C1 segment of cervical spinal cord (tissue), 14 donors: ENCODE data around the gene LTBP1.

ENCODE experiments used
- DNase-seq, 14 donors: peaks; one replicate each; lab custom pipeline; 2025; lab: John Stamatoyannopoulos, UW

The LTBP1 gene

GRCh38 chr2:33307659-33308270, 361.0 kb downstream of the LTBP1 start:
- no peak for DNase-seq

DNA sequence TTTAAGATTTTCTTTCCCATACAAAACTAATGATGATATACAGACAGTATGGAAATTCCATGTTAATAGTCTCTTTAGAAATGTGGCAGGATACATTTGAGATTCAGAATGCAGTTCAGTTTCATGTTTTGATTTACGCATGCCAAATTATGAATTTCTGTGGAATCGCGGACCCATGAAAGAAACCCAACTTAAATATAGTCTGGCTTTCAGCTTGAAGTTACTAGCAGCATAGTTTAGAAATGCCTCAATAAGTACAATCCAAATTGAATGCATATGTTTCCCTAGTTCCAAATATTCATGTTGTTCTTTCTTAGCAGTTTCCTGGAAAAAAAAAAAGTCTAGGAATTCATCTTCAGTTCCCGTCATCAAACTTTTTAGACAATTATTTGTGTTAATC, 365.6 kb downstream of the LTBP1 start:
- no peak for DNase-seq

DNA sequence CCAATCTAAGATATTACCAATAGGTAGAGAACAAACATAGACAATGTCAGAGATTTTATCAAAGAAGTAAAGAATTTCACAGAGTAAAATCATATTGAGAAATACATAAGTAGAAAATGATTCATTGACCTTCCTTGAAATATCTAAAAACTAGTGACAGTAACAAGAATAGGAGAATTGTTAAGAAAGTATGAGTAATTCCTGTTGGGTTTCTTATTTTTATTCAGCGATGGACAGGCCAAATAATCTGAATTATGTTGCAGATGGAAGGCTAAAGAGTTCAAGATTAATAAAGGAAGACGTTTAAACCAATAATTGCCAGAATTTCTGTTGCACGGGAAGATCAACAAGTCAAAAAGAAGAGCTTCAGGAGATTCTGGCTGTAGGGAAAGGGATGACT, 366.3 kb downstream of the LTBP1 start:
- DNase-seq = no peak

DNA sequence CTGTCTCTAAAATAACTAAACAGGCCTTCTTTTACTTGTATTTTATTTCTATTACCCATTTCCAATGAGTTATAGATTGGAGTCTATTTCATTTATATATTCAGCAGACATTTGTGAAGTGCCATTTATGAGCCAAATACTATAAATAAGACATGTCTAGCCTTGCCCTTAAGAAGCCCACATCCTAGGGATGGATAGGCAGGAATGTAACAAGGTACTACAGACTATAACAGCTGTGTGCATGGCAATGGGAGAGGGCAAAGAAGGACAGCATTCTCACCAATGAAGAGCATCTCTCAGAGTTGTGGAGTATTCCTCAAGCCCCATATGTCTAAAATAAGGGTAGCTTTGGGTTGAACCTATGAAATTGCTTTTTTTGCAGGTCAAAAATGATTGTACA, 367.8 kb downstream of the LTBP1 start:
- no peak for DNase-seq

DNA sequence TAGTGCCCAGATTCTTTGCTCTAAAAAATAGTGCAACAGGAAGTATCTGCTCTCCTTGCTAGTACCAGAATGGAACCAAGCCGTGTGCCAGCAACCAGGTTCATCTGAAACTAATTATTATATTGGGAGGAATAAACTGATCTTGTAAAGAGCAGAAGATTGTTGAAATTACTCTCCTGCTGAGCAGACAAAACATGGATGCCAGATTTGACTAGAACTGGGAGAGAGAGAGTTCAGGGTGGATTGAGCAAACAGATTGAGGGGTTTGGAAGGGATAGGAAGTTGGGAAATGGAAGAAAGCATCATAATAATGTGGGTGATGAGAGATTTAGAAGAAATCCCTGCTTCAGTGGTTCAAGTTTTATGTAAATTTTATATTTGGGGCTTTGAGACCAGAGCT, 369.6 kb downstream of the LTBP1 start:
- no peak for DNase-seq

DNA sequence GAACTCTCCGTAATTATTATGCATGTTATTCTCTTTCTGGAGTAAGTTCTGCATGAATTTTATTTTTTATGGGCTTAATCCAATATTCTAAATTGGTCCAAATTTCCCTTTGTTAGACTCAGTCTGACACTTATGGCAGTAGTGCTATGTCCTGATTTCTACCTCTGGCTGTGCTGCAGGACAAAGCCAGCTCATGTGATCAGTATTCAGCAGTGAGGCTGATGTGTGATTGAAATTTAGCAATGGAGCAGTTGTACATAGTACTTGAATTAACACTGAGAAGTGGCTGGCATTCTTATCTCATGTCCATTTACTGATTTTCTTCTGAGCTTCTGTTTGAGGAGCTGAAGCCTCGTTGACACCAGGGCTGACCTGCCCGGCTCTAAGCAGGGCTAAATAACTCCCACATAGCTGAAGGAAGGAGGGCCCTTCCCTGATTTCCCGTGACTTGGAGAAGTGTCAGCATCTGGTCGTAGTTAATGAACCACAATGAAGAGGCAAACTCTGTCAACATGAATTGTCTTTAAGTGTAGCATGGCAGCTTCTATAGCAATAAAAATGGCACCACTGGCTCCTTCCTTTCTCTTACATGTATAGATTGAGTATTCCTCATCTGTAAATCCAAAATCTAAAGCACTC, 370.7 kb downstream of the LTBP1 start:
- DNase-seq = no peak

GRCh38 chr2:33318456-33318855, 371.7 kb downstream of the LTBP1 start:
- no peak for DNase-seq

- no peak for DNase-seq
These were observed 373.8 kb downstream of the LTBP1 start for GRCh38 chr2:33320573-33320972.

- DNase-seq = no peak
These were observed 374.6 kb downstream of the LTBP1 start for GRCh38 chr2:33321236-33321771.

DNA sequence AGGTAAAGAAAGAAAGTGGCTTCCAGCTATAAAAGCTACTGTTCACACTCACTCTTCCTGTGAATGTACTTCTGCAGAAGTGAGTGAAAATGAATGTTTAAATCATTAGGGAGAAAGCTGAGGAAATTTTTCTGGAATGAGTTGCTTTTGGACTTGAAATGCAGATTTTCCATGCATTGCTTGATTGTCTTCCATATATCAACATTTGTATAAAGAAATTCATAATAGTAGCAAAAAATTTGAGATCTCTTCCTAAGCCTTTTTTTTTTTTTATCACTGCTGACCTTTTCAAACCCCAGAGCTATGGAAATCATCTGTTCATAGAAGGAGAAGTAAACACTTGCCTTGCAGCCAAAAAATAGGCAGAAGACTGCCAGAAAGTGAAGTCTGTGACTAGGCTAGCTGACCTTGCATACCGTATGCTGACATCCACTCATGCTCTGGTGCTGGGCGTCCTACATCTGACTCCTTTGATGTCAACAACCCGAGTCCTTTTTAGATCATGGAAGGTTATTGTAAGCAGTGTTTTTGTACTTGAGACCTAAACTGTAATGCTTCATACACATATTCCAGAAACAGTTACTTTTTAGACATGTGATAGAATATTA, 375.2 kb downstream of the LTBP1 start:
- DNase-seq = no peak

DNA sequence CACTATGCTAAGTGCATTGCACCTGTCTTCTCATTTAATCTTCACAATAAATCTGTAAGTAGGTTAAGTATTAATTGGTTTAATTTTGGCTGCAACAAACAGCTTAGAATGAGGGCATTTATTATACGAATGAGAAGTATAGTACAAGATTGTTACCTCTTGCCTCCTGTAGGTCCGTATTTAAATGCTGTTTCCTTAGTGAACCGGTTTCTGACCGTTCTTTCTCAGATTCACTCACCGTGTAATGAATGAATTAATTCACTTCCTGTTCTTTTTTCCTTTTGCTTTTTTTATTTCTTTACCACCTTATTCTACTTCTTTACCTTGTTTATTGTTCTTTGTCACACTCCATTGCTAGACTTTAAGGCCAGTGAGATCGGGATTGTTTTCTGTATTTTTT, 375.9 kb downstream of the LTBP1 start:
- no peak for DNase-seq

DNA sequence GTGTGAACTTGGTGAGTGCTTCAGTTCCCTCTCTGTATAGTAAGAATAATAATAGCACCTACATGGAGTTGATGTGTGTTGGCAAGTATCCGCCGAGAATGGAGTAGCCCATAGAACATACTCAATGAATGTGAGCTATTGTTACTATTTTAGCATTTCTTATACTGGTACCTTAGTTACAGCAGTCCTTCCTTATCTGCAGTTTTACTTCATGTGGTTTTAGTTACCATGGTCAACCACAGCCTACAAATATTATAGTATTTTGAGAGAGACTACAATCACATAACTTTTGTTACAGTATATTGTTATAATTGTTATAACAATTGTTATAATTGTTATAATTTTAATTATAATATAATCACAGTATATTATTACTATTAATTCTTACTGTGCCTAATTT, 377.2 kb downstream of the LTBP1 start:
- no peak for DNase-seq

DNA sequence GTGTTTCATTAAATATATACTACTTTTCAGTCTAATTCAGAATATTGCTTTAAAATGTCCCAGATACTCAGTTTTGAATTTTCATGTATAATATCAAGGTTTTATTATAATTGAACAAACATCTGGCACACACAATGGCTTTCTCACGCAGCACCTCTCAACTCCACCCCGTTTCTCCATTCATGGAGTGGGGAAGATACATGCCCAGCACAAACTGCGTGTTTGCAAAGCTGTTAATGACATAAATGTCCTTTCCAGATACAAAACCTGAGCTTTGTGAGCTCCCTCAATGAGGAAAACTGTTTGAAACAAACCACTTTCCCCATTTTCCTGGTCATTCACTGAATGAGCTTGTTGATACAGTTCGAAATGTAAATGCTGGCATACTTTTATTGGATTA, 379.3 kb downstream of the LTBP1 start:
- no peak for DNase-seq

GRCh38 chr2:33333433-33333832, 386.7 kb downstream of the LTBP1 start:
- DNase-seq = no peak

DNA sequence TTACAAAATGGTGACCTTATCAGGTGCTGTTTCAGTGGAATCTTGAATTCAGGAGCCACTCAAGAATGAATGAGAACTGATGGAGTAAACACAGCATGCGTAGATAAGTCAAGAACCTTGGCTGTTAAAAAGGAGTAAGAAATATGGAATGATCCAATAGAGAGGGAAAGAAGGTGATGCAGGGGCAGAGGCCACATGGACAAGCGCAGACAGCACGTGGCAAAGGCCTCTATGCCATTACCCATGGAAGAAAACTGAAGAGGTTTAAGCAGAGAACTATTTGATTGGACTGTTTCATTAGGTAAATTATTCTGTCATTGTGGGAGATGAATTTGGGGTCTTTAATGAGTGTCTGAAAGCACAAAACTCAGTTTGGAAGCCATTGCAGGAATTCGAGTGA, 387.3 kb downstream of the LTBP1 start:
- no peak for DNase-seq

DNA sequence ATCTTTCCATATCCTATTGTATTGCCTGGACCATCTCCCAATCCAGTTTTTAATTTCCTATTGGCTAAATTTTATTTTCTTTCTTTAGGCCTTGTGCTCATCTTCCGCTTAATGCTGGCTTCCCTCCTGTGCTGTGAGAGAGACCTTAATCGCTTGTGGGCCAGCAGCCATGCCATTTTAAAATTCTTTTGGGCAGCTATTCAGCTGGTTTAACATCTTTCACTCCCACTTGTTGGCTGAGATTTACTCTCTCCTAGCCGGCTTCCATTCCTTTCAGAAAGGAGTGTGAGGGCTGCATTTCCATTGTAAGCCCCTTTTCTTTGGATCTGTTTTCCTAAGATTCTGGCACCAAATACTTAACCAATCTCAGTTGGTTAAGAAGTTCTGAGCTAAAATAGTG, 388.8 kb downstream of the LTBP1 start:
- no peak for DNase-seq

DNA sequence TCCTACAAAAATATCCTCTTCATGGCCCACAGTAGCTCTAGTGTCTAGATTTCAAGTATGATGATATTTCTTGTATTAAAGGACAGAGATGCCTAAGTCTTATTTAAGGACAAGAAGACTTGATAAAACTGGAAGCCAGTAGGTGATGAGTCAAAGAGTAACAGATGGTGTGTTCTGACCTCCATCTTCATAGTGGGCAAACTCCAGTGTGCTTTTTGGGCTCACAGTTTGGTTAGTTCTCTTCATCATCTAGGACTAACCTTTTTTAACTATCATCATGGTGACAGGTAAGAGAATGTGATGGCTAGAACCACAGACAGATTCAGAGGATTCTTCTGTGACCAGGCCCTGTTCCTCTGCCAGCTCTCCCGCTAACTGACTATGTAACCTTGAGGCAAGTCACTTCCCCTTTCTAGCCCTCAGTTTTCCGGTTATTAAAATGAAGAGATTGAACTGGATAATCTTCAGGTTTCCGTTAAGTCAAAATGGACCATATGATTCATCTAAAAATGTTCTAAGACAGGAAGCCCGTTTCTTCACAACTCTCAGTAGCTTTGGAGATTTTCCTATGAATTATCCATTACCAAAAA, 389.4 kb downstream of the LTBP1 start:
- no peak for DNase-seq

DNA sequence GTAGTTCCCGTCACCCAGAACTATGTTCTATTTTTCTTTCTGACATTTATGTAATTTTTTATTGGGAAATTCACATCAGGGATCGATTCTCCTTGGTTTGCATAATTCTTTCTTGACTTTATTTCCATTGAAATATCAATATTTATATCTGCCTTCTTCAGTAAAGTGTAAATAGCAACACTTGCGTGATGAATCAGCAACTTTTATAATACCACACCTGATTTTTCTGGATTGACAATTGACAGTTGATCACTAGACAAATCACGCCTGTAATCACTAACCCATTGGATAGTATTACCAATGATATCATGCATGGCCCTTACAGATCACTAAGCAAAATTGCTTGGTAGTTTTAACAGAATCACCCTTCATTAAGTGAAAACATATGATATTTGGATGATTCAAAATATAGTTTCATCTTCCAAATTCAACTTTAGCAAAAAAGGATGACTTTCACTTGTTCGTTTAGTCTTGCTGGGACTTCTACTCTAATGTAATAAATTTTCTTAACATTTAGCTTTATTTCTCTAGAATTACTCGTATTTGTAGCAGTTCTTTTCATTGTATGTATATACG, 390.7 kb downstream of the LTBP1 start:
- DNase-seq = no peak

DNA sequence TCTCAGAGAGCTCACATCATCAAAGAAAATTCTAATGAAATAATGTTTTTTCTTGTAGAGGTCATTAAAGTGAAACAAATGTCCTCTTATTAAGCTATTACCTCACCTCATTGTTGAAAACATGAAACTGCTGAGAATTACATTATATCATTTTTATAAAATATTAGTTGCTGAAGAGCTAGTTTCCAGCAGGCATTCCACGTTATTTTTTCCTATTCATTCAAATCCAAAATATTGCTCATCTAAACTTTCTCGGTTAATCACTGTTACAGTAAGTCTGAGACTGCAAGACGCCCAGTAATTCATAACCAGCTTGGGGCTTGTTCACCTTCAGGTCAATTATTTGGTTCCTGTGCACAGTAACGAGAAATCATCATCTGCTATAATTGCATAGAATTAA, 391.2 kb downstream of the LTBP1 start:
- no peak for DNase-seq

DNA sequence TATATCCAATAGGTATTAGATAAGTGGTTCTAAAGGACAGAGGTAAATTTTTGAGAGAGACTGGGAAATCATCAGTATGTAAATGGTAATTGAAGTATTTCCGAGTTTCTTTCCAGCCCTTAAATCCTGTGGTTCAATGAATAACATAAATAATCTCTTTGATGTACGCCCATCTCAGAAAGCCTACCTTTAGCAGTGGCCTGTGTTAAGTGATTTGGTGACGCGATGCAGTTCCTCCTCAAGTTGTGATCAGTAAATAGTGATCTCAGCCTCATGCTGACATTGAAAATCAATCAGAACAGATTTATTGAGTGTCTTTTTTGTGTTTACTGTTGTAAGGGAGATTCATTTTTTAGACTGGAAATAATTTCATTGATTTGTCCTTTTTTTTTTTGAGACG, 392.5 kb downstream of the LTBP1 start:
- DNase-seq = no peak

GRCh38 chr2:33340280-33340679, 393.5 kb downstream of the LTBP1 start:
- DNase-seq = peak in 4 of 14 donors; percentile 3 to 15 (median 8)

DNA sequence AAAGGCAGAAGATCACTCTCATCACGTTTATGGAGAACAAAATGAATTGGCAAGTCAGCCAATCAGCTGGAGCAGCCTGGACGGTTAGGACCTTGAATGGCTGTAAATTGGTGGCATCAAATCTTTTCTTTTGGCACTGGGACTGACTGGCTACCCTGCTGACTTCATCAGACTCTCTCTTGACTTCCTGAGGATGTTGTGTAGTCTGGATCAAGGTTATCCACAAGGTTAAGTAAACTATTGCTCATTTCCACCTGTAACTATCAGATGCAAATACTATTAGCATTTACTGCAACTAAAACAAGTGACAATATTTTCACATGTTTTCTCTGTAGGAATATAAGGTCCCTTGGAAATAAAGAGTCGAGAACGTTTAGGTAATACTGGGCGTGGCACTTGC, 395.4 kb downstream of the LTBP1 start:
- DNase-seq = no peak
